Endothelial cell of umbilical vein (primary cell): ENCODE results near the gene DOCK4.

Source experiments
- POLR2A ChIP-seq: IDR thresholded peaks from 2 replicates; pipeline ENCODE4 v1.6.1; 2012; ENCODE audit warnings: low read depth, mild to moderate bottlenecking, control low read depth, low read length
- TF ChIP-seq, protein P1 (sequence below), 2 donors: IDR thresholded peaks; 1 replicate in 1 of 2; 2 replicates in 1 of 2; pipeline ENCODE4 v1.5.1; 2011; ENCODE audit warnings: low read length in 2 of 2, mild to moderate bottlenecking in 2 of 2, moderate library complexity in 2 of 2, control low read depth in 1 of 2, inconsistent platforms in 1 of 2, low read depth in 1 of 2; ENCODE audit not compliant: insufficient read depth in 1 of 2; ENCODE audit errors: extremely low read depth in 1 of 2

- TF ChIP-seq, protein P1, sequence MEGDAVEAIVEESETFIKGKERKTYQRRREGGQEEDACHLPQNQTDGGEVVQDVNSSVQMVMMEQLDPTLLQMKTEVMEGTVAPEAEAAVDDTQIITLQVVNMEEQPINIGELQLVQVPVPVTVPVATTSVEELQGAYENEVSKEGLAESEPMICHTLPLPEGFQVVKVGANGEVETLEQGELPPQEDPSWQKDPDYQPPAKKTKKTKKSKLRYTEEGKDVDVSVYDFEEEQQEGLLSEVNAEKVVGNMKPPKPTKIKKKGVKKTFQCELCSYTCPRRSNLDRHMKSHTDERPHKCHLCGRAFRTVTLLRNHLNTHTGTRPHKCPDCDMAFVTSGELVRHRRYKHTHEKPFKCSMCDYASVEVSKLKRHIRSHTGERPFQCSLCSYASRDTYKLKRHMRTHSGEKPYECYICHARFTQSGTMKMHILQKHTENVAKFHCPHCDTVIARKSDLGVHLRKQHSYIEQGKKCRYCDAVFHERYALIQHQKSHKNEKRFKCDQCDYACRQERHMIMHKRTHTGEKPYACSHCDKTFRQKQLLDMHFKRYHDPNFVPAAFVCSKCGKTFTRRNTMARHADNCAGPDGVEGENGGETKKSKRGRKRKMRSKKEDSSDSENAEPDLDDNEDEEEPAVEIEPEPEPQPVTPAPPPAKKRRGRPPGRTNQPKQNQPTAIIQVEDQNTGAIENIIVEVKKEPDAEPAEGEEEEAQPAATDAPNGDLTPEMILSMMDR (IDR thresholded peaks at IDR 0.05; ENCODE audit: extremely low read depth in 1 of 2, insufficient read depth in 1 of 2, low read depth in 1 of 2, low read length in 2 of 2) = no peak
- no peak for TF ChIP-seq POLR2A
Measured at GRCh38 chr7:112236597-112236996, 30.4 kb upstream of the DOCK4 start.
